Activated CD8-positive, alpha-beta memory T cell treated with anti-CD3 and anti-CD28 coated beads, Interleukin-2, amount 50 U/mL, for 1 hour (primary cell): ENCODE measurements around the gene ENPP6.
A peak's percentile ranks its signal among the peaks of the same experiment; 100 is the strongest.

Experiments
- DNase-seq: peaks from one replicate; pipeline ENCODE4 v3.0.0-alpha.2; 2020; ENCODE audit errors: extremely low read depth

ENPP6 gene

DNA sequence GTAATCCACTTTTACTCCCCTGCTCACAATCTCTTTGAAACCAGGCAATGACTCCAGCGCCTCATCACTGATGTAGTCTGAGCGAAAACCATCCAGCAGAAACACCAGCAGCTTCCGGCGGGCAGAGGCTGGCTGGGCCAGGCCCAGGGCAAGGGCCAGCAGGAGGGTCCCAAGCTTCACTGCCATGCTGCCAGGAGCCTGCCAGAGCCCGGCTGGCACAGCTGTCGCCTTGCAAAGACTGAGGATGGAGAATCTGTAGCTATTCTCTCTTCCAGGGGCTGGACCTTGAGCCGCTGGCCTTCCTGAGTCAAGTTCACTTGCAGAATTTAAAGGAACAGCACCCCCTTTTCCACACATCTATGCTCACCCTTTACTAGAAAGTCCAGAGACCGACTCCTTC, at the start of gene ENPP6:
ENPP6 (minus strand) TSS at position 240 of the 400 bp plus-strand sequence; CDS start at position 186, 54 bp downstream.
- no peak for DNase-seq

DNA sequence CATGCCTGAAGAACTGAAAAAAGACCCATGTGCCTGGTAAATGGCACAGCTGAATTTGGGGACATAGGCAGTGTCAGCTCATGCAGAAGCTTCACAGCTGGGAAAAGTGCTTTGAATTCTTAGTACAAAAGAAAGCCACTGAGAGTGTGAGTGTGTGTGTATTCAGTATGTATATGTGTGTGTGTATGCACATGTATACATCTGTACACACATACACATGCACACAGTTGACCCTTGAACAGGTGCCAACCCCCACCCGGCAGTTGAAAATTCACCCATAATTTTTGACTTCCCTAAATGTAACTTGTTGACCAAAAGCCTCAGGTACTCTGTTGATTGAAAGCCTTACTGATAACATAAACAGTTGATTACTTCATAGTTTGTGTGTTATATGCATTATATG, 49.5 kb upstream of the ENPP6 start:
- DNase-seq = no peak

DNA sequence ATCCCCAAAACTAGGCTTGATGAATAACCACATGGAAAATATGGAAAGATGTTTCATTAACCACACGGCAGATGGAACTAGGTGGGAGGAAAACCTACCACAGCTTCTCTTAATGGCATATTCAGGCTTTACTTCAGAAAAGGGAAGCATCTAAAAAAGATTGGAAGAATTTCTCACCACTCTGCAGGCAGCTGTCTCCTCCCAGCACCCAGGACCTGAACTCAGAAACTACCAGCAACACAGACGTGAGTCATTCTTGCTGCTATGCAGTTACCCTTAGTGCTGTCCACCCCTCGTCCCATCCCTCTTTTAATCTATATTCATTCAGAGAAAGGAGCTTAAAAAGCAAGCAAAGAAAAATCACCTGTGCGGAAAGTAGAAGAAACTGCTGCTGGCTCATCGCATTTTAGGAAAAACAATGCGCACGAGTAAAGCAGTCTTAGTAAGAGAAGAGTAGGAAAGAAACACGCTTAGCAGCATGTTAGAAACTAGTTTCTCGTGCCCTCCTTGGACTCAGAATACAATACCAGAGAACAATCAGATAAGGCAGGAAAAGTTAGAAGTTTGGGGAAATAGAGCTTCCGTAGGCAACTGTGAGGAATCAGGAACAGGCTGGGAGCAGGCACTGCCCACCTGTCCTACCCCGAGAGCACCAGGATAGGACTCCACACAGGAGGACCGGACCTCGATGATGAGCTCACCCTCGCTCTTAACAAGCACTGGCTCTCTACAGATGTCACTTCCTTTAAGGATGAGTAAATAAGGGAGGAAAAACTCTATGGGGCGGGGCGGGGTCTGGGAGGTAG, 48.1 kb upstream of the ENPP6 start:
- DNase-seq = no peak

DNA sequence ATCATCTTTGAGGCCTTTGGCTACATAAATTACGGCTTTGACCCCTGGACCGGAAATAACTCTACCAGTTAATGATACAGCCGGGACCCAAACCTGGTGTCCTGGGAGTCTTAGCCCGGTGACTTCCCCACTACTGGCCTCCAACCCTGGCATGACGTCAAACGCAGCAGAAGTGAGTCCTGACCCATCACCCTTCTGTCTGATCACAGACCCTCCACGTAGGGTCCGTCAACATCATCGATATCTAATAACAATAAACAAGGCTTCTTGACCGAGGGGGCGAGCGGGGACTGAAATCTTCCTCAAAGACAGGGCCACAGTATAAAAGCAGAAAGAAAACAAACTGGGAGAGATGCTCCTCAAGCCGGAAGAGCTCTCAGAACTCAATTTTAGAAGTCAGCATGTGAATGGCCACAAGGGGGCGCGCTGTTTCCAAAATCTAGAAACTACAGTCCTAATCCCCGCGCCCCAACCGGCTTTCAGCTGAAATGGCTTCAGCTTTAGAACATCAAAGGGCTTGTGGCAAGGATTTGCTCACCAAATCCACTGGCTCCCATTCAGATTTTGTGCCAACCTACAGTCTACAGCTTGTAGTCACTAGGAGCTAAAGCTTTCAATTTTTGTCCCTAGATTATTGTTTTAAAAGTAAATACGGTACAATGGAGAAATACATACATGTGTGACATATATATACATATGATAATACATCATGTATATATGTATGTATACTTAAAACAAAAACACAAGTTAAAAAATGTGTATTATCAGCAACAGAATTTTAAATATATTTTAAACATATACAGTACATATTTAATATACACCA, 46.4 kb upstream of the ENPP6 start:
- DNase-seq = peak; percentile 89

DNA sequence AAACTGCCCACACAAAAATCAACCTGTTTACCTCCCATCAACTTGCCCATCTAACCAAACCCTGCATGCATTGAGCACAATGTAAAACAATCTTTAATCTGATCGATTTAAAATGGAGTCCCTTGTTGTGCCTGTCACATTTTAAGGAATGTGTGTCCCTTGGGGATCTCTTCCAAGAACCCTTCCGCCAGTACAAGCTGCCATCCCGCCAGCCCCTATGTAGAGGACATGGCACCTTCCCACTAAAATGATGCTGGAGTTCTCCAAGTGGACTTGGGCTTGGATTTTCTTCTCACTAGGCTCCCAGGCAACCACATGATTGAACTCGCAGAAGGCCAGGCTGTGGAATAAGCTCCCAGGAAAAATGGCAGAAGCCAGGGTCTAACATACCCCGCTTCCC, 45.8 kb upstream of the ENPP6 start:
- no peak for DNase-seq

DNA sequence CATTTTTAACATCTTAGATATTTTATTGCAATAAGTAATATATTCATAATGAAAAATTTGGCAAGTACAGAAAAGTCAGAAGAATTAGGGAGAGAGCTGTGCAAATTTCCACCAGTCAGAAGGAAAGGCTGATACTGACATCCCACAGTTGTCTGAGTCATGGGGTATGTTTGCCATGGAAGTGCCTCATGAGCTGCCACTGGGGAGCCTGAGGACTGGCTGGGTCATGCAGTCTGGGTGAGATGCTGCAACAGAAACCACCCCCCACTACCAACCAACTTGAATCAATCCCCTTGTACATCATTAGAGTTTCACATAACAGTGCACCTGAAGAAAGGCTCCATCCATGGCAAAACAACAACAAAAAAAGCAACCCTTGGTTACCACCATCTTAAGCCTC, 45.2 kb upstream of the ENPP6 start:
- DNase-seq = no peak

DNA sequence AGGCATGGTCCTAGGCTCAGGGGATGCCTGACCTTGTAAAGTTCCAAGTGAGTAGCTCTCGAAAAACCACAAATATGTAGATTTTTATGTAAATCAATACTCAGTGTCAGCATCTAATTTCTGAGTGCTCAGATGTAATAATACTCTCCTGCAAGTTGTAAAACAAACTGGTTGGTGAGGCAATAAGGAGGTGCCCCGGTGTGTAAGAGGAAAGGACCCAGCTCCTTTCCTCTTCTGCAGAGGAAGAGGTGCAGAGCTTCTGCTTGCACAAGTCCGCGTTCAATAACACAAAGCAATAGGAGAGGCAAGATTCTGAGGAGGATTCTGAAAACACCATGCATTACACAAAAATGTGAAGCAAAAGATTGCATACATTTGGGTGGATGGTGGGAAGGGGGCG, 43.6 kb upstream of the ENPP6 start:
- no peak for DNase-seq

DNA sequence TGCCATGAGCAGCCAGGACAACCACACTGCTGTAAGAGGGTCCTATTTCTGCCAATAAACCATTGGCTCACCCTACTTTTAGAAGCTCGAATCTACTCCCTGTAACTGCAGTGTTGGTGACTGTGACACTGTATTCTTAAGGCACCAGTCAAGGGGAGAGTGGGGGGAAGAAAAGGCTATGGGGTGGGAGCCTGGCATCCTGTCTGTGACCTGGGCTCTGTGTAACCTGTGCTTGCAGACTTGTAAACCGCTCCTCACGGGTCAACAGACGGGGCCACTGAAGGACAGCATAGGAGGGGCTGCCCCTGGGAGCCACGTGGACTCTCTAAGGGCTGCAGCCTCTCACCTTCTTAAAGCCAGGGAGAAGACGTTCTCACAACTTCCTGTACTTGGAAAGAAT, 42.2 kb upstream of the ENPP6 start:
- DNase-seq = no peak

DNA sequence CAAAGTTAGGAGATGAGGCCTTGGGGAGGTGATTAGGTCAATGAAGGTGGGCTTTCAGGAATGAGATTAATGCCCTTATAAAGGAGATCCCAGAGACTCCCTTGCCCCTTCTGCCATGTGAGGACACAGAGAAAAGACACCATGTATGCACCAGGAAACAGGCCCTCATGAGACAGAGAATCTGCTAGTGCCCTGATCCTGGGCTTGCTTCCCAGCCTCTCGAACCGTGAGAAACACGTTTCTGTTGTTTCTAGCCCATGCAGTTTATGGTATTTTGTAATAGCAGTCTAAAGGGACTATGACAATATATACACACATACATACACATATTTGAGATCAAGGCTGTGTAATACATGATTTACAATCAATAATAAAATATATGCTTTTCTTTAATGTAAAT, 41.4 kb upstream of the ENPP6 start:
- DNase-seq = no peak

DNA sequence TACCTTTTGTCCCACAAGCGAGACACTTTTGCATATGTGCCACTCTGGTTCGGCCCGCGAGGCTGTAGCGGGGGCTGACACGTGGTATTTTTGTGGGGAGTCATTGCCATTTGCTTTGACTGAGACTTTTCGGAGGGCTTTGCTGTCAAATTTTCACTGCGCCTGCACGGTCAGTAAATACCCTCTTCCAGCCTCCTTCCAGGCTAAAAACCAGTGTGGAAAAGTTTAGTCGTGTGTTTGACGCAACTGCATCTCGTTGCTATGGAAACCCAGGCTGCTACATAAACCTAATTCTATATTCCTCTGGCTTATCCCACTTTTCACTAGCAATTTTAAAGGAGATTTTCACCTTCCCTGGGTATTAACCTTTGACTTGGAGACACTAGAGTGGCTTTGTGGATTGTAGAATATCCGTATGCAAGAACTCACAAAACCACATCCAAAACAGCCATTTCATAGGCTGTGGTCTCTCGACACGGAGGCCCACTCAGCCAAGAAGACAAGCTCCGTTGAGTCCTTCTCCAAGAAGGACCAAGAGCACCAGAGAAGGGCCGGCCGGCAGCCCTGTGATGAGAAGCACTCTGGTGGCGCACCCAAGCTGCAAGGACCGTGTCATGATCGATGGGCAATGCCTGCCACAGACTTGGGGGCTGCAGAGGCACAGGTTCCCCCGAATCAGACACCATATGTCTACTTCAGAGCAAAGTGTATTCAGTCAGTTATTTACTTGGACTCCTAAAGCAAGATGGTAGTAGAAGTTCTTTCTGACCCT, 38.4 kb upstream of the ENPP6 start:
- no peak for DNase-seq

DNA sequence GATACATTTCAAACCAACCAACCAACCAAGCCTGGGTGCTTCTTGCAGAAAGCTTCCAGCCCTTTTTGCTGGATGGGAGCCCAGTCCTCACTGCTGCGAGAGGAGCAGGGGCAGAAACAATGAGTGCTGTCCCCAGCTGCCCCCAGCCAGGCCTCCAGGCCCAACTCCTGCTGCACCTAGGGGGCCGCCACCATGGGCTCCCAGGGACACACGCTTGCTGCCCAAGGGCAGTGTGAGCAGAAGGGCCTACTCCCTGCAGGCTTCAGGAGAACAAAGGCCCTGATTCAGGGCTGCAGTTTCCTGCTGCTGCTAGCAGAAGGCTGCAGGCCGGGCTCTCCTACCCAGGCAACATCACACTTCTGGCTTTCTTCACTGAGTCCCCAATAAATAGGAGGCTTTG, 37.7 kb upstream of the ENPP6 start:
- DNase-seq = no peak

DNA sequence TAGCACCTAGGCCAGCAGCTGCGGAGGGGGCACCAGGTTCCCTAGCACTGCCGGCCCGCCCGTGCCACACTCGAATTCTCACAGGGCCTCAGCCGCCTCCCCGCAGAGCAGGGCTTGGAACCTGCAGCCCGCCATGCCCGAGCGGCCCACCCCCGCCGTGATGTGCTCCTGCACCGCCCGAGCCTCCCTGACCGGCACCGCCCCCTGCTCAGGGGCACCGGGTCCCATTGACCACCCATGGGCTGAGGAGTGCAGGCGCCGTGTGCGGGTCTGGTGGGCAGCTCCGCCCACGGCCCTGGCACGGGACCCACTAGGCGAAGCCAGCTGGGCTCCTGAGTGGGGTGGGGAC, 35.4 kb upstream of the ENPP6 start:
- DNase-seq = no peak

DNA sequence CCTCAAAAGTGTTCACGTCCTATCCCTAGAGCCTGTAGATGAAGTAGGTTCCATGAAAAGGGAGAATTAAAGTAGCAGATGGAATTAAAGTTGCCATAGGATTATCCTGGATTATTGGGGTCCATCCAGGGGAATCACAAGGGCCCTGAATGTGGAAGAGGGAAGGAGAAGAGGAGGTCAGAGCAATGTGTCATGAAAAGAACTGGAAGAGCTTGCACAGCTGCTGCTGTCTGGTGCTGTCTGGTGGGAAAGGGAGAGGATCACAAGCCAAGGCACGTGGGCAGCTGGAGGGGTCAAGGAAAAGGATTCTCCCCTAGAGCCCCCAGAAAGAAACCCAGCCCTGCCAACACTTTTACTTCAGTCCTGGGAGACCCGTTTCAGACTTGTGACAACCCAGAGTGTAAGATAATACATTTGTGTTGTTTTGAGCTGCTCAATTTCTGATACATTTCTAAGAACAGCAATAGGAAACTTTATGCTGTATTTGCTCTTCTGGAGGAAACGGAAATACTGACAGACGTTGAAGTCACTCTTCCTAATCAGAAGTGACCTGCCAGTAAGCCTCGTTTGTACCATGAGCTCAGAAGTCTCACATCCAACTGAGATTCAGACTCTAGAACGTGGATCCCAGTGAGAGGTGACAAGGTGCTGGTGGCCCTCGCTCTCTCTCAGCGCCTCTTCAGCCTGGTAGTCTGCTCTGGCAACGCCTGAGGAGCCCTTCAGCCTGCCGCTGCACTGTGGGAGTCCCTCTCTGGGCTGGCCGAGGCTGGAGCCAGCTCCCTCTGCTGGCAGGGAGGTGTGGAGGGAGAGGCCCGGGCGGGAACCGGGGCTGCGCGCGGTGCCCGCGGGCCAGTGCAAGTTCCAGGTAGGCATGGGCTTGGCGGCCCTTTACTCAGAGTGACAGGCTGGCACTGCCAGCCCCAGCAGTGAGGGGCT, 34.7 kb upstream of the ENPP6 start:
- DNase-seq = no peak

DNA sequence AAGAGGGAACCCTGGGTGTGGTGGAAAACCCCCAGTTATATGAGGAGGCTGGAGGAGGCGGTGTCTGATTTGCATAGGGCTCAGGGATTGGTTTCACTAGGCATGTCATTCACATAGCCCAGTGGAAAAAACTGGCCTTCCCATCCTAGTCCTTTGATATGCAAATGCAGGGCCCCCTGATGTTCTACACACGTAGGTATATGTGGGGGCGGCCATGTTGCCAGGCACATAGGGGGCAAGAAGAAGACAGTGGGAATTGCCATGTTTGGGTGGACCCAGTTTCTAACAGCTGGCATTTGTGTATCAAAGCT, 34.0 kb upstream of the ENPP6 start:
- DNase-seq = no peak

DNA sequence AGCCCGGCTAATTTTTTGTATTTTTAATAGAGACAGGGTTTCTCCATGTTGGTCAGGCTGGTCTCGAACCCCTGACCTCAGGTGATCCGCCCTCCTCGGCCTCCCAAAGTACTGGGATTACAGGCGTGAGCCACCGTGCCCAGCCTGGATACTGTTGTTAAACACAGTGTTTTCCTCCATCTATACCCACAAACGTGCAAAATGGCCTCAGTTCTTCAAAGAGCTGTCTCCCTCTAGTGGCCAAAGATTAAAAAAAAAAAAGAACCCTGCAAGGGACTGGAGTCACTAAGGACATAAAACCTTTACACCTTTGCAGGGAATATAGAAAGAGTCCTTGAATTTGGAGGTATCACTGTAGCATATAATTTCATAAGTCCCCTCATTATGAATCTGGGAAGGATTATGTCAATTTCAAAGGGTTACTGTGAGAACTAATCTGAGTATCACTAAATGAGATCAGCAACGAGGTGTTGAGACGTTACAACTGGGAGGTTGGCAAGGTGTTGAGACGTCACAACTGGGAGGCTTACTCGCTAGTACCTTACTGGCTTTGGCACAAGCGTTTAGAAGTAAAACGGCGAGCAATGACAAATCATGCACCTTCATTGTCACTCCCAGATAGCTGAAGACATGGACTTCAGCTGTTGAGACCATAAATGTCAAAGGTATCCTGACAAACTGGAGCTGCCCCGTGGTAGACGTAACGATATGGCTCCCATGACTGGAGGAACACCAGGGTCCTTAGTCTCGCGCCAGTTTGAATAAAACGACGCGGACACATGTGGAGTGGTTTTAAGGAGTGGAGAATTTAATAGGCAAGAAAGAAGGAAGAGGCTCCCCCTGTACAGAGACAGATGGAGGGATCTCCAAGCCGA, 33.4 kb upstream of the ENPP6 start:
- DNase-seq = no peak

DNA sequence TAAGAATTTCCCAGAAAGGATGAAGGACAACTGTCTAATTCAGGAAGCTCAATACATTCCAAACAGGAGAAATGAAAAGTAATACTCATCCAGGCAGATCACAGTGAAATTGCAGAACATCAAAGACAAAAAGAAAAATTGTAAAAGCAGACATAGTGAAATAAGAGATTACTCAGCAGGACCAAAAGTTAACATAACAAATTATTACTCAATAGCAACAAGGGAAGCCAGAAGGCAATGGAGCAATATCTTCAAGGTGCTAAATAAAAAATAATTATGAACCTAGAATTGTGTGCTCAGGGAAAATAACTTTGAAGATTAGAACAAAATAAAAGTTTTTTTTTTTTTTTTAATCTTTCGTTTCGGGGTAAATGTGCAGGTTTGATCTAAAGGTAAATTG, 30.5 kb upstream of the ENPP6 start:
- no peak for DNase-seq

DNA sequence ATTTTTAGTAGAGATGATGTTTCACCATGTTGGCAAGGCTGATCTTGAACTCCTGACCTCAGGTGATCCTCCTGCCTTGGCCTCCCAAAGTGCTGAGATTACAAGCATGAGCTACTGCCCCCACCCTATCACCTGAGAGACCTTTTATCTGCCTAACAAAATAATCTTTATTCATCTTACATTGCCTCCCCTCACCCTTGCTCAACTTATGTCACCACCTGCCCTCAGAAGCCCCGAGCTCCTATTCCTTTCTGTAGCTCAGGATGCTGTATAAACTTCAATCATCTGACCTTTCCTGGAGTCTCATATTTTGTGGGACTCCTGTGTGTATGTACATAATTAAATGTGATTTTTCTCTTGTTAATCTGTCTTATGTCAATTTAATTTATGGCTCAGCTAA, 29.7 kb upstream of the ENPP6 start:
- DNase-seq = no peak

DNA sequence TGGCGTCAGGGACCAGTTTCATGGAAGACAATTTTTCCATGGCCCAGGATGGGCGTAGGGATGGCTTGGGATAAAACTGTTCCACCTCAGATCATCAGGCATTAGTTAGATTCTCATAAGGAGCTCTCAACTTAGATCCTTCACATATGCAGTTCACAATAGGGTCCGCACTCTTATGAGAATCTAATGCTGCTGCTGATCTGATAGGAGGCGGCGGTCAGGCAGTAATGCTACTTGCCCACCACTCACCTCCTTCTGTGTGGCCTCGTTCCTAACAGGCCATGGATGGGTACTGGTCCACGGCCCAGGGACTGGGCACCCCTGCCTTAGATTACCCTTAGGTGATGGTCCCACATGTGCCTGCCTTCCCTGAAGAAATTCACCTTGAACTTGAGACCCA, 28.8 kb upstream of the ENPP6 start:
- DNase-seq = no peak

DNA sequence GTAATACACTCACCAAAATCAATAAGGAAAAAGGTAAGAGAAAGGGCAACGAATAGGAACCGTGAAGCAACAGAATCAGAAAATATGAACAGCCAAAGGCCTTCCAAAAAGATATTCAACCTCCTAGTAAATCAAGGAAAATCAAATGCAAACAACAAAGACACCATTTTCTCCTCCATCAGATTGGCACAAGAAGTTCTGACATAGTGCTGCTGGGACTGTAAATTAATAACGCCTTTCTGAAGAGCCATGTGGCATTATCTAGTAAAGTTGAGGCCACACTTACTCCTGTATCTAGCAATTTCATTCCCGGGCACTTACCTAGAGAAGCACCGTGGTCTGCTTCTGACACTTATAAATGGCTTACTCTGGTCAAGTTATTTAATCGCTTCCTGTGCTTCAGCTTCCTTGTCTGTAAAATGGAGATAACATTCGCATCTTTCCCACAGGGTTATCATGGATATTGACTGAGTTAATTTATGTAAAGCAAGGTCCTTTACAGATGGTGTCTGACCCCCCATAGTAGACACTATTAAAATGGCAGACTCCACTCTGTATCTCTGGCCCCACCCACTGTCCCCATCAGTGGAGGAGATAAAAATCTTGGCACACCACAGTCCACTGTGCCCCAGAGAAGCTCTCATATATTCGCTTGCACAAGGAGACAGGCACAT, 20.5 kb upstream of the ENPP6 start:
- no peak for DNase-seq

DNA sequence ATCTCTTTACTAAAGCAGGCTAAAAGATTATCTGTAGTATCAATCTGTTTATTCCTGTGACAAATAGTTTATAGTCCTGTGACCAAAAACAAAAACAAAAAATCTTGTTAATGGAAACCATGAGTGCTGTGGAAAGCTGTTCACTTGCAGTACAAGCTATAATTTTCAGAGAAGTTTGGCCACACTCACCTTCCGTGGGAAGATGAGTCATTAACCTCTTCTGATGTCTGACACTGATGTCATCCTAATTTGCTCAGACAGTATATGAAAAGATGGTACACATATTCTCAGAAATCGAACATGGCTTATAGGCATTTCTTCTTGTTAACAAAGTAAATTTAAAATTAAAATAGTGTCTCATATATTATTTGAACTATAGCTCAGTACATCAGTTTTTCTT, 19.9 kb upstream of the ENPP6 start:
- no peak for DNase-seq
